NCI-H146 (cell line): Measurements from ENCODE around the gene ABCA10.

Experiments
- DNase-seq: peaks from one replicate; lab custom pipeline; 2025; lab: John Stamatoyannopoulos, UW

The ABCA10 gene

GRCh38 chr17:69098625-69099024, 130.0 kb downstream of the ABCA10 start:
- DNase-seq: no peak
